SK-N-MC (cell line): ENCODE data around the gene KLHL24.
"Not testable (repeated sequence)": the region's sequence is repeated elsewhere in the genome, so short reads cannot be mapped to it uniquely, and the experiment has no call there.

Experiments used
- DNase-seq: peaks from one replicate; pipeline ENCODE4 v3.0.0-alpha.2; 2011; ENCODE audit warnings: low read depth, low spot score
- H3K27ac ChIP-seq: fragments of 200-600 bp; sonication (generic); 2 replicates; pipeline ENCODE4 v1.5.1; 2016; ENCODE audit warnings: mixed run types
- H3K36me3 ChIP-seq: fragments of 200-600 bp; sonication (generic); 2 replicates; pipeline ENCODE4 v1.6.1; 2017; ENCODE audit warnings: antibody characterized with exemption, low read length, mixed read lengths; ENCODE audit not compliant: insufficient read depth
- H3K4me3 ChIP-seq: fragments of 200-600 bp; sonication (generic); 2 replicates; pipeline ENCODE4 v1.5.1; 2016
- H3K9ac ChIP-seq: fragments of 200-600 bp; sonication (generic); 2 replicates; pipeline ENCODE4 v1.8.0; 2017; ENCODE audit warnings: mixed run types, mixed read lengths; ENCODE audit not compliant: insufficient read length
- H3K9me3 ChIP-seq: fragments of 200-600 bp; sonication (generic); 2 replicates; pipeline ENCODE4 v1.6.1; 2017; ENCODE audit warnings: low read depth, mild to moderate bottlenecking, antibody characterized with exemption, low read length, moderate library complexity, mixed read lengths
- EZH2 ChIP-seq: fragments of 200-600 bp; sonication (generic); IDR thresholded peaks from one replicate; pipeline ENCODE4 v1.6.1; 2017; ENCODE audit warnings: antibody characterized with exemption
- FOXP2 ChIP-seq: optimal IDR thresholded peaks from 2 replicates; pipeline ENCODE3; 2011; ENCODE audit warnings: mild to moderate bottlenecking, moderate library complexity; ENCODE audit not compliant: insufficient read depth; ENCODE audit errors: extremely low read length, control extremely low read depth
- POLR2AphosphoS5 ChIP-seq: IDR thresholded peaks from 2 replicates; pipeline ENCODE4 v1.6.1; 2012; ENCODE audit warnings: mild to moderate bottlenecking, low read depth, low read length, borderline replicate concordance

The KLHL24 gene

GRCh38 chr3:183638101-183638852 is 2.9 kb downstream of the KLHL24 start:
- Histone ChIP-seq H3K27ac (peak overlapping the region; percentile 61), H3K36me3 (no peaks in the 10 kb centered on the region), H3K9ac (peak overlapping the region; percentile 6), H3K9me3 (no peaks in the 10 kb centered on the region), H3K4me3 (peak overlapping the region; percentile 42; the same call in 1 of the 2 replicates)
- no peak for DNase-seq
- no peak for TF ChIP-seq EZH2
- no peak for TF ChIP-seq FOXP2
- TF ChIP-seq POLR2AphosphoS5, result no peak

GRCh38 chr3:183640635-183641034 is 5.2 kb downstream of the KLHL24 start:
- DNase-seq, H3K27ac ChIP-seq, H3K9me3 ChIP-seq: not testable (repeated sequence)

GRCh38 chr3:183641882-183642281 is 6.5 kb downstream of the KLHL24 start:
- Histone ChIP-seq H3K36me3 (no peaks in the 10 kb centered on the region), H3K9ac (no peak overlapping the region), H3K9me3 (no peaks in the 10 kb centered on the region), H3K4me3 (no peak overlapping the region), H3K27ac (no peak overlapping the region)
- no peak for DNase-seq
- no peak for TF ChIP-seq POLR2AphosphoS5
- TF ChIP-seq EZH2, result no peak
- no peak for TF ChIP-seq FOXP2

More at GRCh38 chr3:183640635-183641034, 5.2 kb downstream of the KLHL24 start:
- H3K9ac ChIP-seq, H3K36me3 ChIP-seq, H3K4me3 ChIP-seq: not testable (repeated sequence)

GRCh38 chr3:183644244-183644643 is 8.8 kb downstream of the KLHL24 start:
- DNase-seq, result no peak
- Histone ChIP-seq H3K9ac (no peak overlapping the region), H3K36me3 (no peaks in the 10 kb centered on the region), H3K27ac (no peak overlapping the region), H3K9me3 (no peaks in the 10 kb centered on the region), H3K4me3 (no peak overlapping the region)
- no peak for TF ChIP-seq POLR2AphosphoS5
- TF ChIP-seq EZH2, result no peak
- no peak for TF ChIP-seq FOXP2

- H3K9me3 ChIP-seq, result no peaks in the 10 kb centered on the region
- no peak overlapping the region for H3K9ac ChIP-seq
- no peak for TF ChIP-seq EZH2
- peaks cover 1% of the 10 kb centered on the region for H3K36me3 ChIP-seq
- no peak for DNase-seq
- no peak overlapping the region for H3K4me3 ChIP-seq
- H3K27ac ChIP-seq, result no peak overlapping the region
Observed at GRCh38 chr3:183645254-183645653, 9.8 kb downstream of the KLHL24 start.

- TF ChIP-seq FOXP2 (no peak), POLR2AphosphoS5 (no peak), EZH2 (no peak)
- Histone ChIP-seq H3K36me3 (peaks cover 26% of the 10 kb centered on the region), H3K9me3 (peaks cover 9% of the 10 kb centered on the region; the same call in 1 of the 2 replicates), H3K4me3 (no peak overlapping the region), H3K27ac (no peak overlapping the region), H3K9ac (no peak overlapping the region)
- no peak for DNase-seq
Observed at GRCh38 chr3:183650554-183650953, 15.1 kb downstream of the KLHL24 start.

GRCh38 chr3:183653209-183654064 is 18.0 kb downstream of the KLHL24 start:
- Histone ChIP-seq H3K9ac (no peak overlapping the region), H3K36me3 (peaks cover 26% of the 10 kb centered on the region), H3K27ac (no peak overlapping the region), H3K9me3 (peaks cover 9% of the 10 kb centered on the region; the same call in 1 of the 2 replicates), H3K4me3 (no peak overlapping the region)
- peak; percentile 30 for DNase-seq
- TF ChIP-seq FOXP2, result no peak
- TF ChIP-seq EZH2, result no peak
- no peak for TF ChIP-seq POLR2AphosphoS5

GRCh38 chr3:183654727-183655126 is 19.3 kb downstream of the KLHL24 start:
- no peak overlapping the region for H3K9ac ChIP-seq
- peaks cover 9% of the 10 kb centered on the region; the same call in 1 of the 2 replicates for H3K9me3 ChIP-seq
- no peak overlapping the region for H3K27ac ChIP-seq
- H3K4me3 ChIP-seq, result no peak overlapping the region
- H3K36me3 ChIP-seq, result peaks cover 26% of the 10 kb centered on the region
- no peak for DNase-seq
- no peak for TF ChIP-seq EZH2
- TF ChIP-seq POLR2AphosphoS5, result no peak
- no peak for TF ChIP-seq FOXP2
